Neural cell (in vitro differentiated cells): Measurements from ENCODE around the gene ERVV-1. TPM values are rescaled to one million over a fixed set of nuclear protein-coding genes. Genes with fewer than 3 reads are reported as not detected.

Experiments used
- H2AFZ ChIP-seq: fragments of 200-600, 300-800 bp; sonication (generic), shearing (Covaris generic); 2 replicates; pipeline ENCODE4 v1.6.0; 2014; ENCODE audit warnings: low read depth, mild to moderate bottlenecking, antibody characterized with exemption, low read length, moderate library complexity
- H3F3A ChIP-seq: fragments of 200-600 bp; shearing (Covaris generic); 2 replicates; pipeline ENCODE4 v1.6.1; 2016; ENCODE audit warnings: mild to moderate bottlenecking, moderate library complexity, mixed read lengths, antibody characterized with exemption, low read length; ENCODE audit not compliant: insufficient read depth, poor library complexity, severe bottlenecking
- H3K27ac ChIP-seq: fragments of 200-600, 300-800 bp; sonication (generic), shearing (Covaris generic); 2 replicates; pipeline ENCODE4 v1.5.1; 2014; ENCODE audit warnings: mild to moderate bottlenecking, low read length, moderate library complexity
- H3K27me3 ChIP-seq: fragments of 300-800, 200-600 bp; sonication (generic), shearing (Covaris generic); 2 replicates; pipeline ENCODE4 v1.6.0; 2014; ENCODE audit warnings: mild to moderate bottlenecking, low read depth, low read length, moderate library complexity; ENCODE audit not compliant: insufficient read depth
- H3K36me3 ChIP-seq: fragments of 300-800, 200-600 bp; sonication (generic), shearing (Covaris generic); 2 replicates; pipeline ENCODE4 v1.5.1; 2014; ENCODE audit warnings: mild to moderate bottlenecking, antibody characterized with exemption, low read length, moderate library complexity; ENCODE audit not compliant: insufficient read depth
- H3K4me2 ChIP-seq: fragments of 300-800, 200-600 bp; sonication (generic), shearing (Covaris generic); 2 replicates; pipeline ENCODE4 v1.6.0; 2014; ENCODE audit warnings: mild to moderate bottlenecking, low read length
- H3K4me3 ChIP-seq: fragments of 300-800, 200-600 bp; sonication (generic), shearing (Covaris generic); 2 replicates; pipeline ENCODE4 v1.5.1; 2014; ENCODE audit warnings: mild to moderate bottlenecking, low read length, moderate library complexity
- H3K79me2 ChIP-seq: fragments of 200-600 bp; shearing (Covaris generic); replicated peaks from 2 replicates; pipeline ENCODE4 v1.6.0; 2014; ENCODE audit warnings: mild to moderate bottlenecking, low read length, moderate library complexity; ENCODE audit not compliant: insufficient read depth
- H3K9ac ChIP-seq: fragments of 300-800, 200-600 bp; sonication (generic), shearing (Covaris generic); 2 replicates; pipeline ENCODE4 v1.6.1; 2016; ENCODE audit warnings: mild to moderate bottlenecking, low read length, mixed read lengths
- H3K9me2 ChIP-seq: fragments of 200-600 bp; shearing (Covaris generic); 2 replicates; pipeline ENCODE4 v1.6.1; 2016; ENCODE audit warnings: mild to moderate bottlenecking, low read length, mixed read lengths; ENCODE audit not compliant: insufficient read depth
- H3K9me3 ChIP-seq: fragments of 200-600, 300-800 bp; sonication (generic), shearing (Covaris generic); 2 replicates; pipeline ENCODE4 v1.6.1; 2016; ENCODE audit warnings: mild to moderate bottlenecking, mixed run types, low read length, moderate library complexity, mixed read lengths
- H4K20me1 ChIP-seq: fragments of 200-600 bp; shearing (Covaris generic); 2 replicates; pipeline ENCODE4 v1.6.1; 2016; ENCODE audit warnings: mild to moderate bottlenecking, mixed run types; ENCODE audit not compliant: insufficient read depth
- EP300 ChIP-seq: fragments of 450-650 bp; conservative IDR thresholded peaks from 2 replicates; pipeline ENCODE4 v1.6.1; 2014; ENCODE audit warnings: antibody characterized with exemption, mild to moderate bottlenecking, moderate library complexity; ENCODE audit not compliant: poor library complexity, severe bottlenecking
- EZH2 ChIP-seq: fragments of 200-600, 300-800 bp; shearing (Covaris generic), sonication (generic); IDR thresholded peaks from 2 replicates; pipeline ENCODE4 v1.6.1; 2014; ENCODE audit warnings: antibody characterized with exemption, low read length, borderline replicate concordance, mild to moderate bottlenecking; ENCODE audit not compliant: insufficient read depth, poor library complexity, severe bottlenecking
- MXI1 ChIP-seq: fragments of 450-650 bp; conservative IDR thresholded peaks from 2 replicates; pipeline ENCODE4 v1.6.1; 2014; ENCODE audit warnings: antibody characterized with exemption, mild to moderate bottlenecking; ENCODE audit not compliant: poor library complexity, severe bottlenecking
- POLR2AphosphoS5 ChIP-seq: IDR thresholded peaks from 2 replicates; pipeline ENCODE4 v1.6.1; 2012
- RAD21 ChIP-seq: fragments of 450-650 bp; conservative IDR thresholded peaks from 2 replicates; pipeline ENCODE4 v1.6.1; 2014; ENCODE audit warnings: antibody characterized with exemption, mild to moderate bottlenecking, moderate library complexity
- REST ChIP-seq: IDR thresholded peaks from 2 replicates; pipeline ENCODE4 v1.6.1; 2012; ENCODE audit warnings: borderline replicate concordance
- SMC3 ChIP-seq: fragments of 450-650 bp; conservative IDR thresholded peaks from 2 replicates; pipeline ENCODE4 v1.6.1; 2014; ENCODE audit warnings: antibody characterized with exemption, mild to moderate bottlenecking, moderate library complexity; ENCODE audit not compliant: poor library complexity
- TAF1 ChIP-seq: IDR thresholded peaks from 2 replicates; pipeline ENCODE4 v1.6.1; 2012; ENCODE audit warnings: low read depth
- polyA plus RNA-seq: library from polyadenylated mRNA; depleted of rRNA; stranded (reverse); fragments of >200 nt; gene quantifications from 2 replicates; pipeline ENCODE4 v1.2.3, GENCODE V29; 2014

The ERVV-1 gene
- polyA plus RNA-seq, 1 donor from 2014 or later, result not detected

DNA sequence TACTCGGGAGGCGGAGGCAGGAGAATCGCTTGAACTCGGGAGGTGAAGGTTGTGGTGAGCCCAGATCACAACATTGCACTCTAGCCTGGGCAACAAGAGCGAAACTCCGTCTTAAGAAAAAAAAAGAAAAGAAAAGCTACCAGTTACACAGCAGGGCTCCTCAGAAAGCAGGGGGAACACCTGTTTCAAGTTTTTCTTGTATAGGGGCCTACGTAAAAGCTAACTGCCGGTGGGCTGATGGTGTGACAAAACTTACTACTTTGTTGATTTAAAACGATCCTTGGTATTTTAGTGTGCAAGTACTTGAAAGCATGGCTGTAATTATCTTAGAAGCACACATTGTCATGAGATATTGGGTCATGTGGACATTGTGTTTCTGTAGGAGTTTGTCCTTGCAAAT lies 15.7 kb upstream of the ERVV-1 start:
- H3K27me3 ChIP-seq, result no peaks in the 10 kb centered on the region
- H3K4me2 ChIP-seq, result no peak overlapping the region
- H3K9ac ChIP-seq, result no peak overlapping the region
- TF ChIP-seq REST (no peak), POLR2AphosphoS5 (no peak), MXI1 (no peak), TAF1 (no peak), EZH2 (no peak), EP300 (no peak)
- H3K9me3 ChIP-seq, result no peaks in the 10 kb centered on the region
- H2AFZ ChIP-seq, result no peak overlapping the region
- no peaks in the 10 kb centered on the region for H3F3A ChIP-seq
- no peak overlapping the region for H3K27ac ChIP-seq
- no peaks in the 10 kb centered on the region for H3K9me2 ChIP-seq
- H3K4me3 ChIP-seq, result no peak overlapping the region
- H3K36me3 ChIP-seq, result no peaks in the 10 kb centered on the region
- H3K79me2 ChIP-seq, result no peaks in the 10 kb centered on the region
- no peaks in the 10 kb centered on the region for H4K20me1 ChIP-seq

GRCh38 chr19:53002479-53002878 lies 11.2 kb upstream of the ERVV-1 start:
- Histone ChIP-seq H2AFZ (no peak overlapping the region), H3K9ac (no peak overlapping the region), H3K9me2 (no peaks in the 10 kb centered on the region), H3K36me3 (no peaks in the 10 kb centered on the region), H3K27me3 (no peaks in the 10 kb centered on the region), H3K4me2 (no peak overlapping the region), H3F3A (no peaks in the 10 kb centered on the region), H3K4me3 (no peak overlapping the region), H3K27ac (no peak overlapping the region), H3K9me3 (no peaks in the 10 kb centered on the region), H3K79me2 (no peaks in the 10 kb centered on the region), H4K20me1 (no peaks in the 10 kb centered on the region)
- TF ChIP-seq POLR2AphosphoS5 (no peak), MXI1 (no peak), RAD21 (no peak), EP300 (no peak), SMC3 (no peak), REST (no peak), EZH2 (no peak)
